HG02763 (cell line): ENCODE measurements around the gene GADD45GIP1.
"Not testable (repeated sequence)": the region's sequence is repeated elsewhere in the genome, so short reads cannot be mapped to it uniquely, and the experiment has no call there.

Experiments
- ATAC-seq: cut with Tn5 transposase; IDR thresholded peaks from one replicate; pipeline ENCODE4 v1.9.1; 2021; ENCODE audit warnings: mild to moderate bottlenecking, moderate library complexity; ENCODE audit not compliant: unreplicated experiment

Gene GADD45GIP1

GRCh38 chr19:12944104-12944674, 12.8 kb downstream of the GADD45GIP1 start:
- no peak for ATAC-seq

GRCh38 chr19:12943437-12944044, 13.5 kb downstream of the GADD45GIP1 start:
- ATAC-seq: no peak

- no peak for ATAC-seq
These were observed 16.1 kb downstream of the GADD45GIP1 start for GRCh38 chr19:12940897-12941296.

GRCh38 chr19:12939975-12940423, 17.0 kb downstream of the GADD45GIP1 start:
- ATAC-seq: no peak

- ATAC-seq: no peak
These were observed 18.0 kb downstream of the GADD45GIP1 start for GRCh38 chr19:12938779-12939601.

- peak; percentile 85 for ATAC-seq
These were observed 18.9 kb downstream of the GADD45GIP1 start, which contains the start of gene CALR for GRCh38 chr19:12937927-12938778. Gene CALR, plus strand, starts transcription at chr19:12938609. Its CDS starts 71 bp downstream, at chr19:12938680.

- no peak for ATAC-seq
These were observed 19.7 kb downstream of the GADD45GIP1 start for GRCh38 chr19:12937093-12937926.

- no peak for ATAC-seq
These were observed 20.4 kb downstream of the GADD45GIP1 start for GRCh38 chr19:12936582-12936981.

- ATAC-seq: no peak
These were observed 22.0 kb downstream of the GADD45GIP1 start for GRCh38 chr19:12935071-12935470.

- ATAC-seq: peak; percentile 39
These were observed 23.5 kb downstream of the GADD45GIP1 start, which contains the start of gene FARSA for GRCh38 chr19:12933287-12934072. Gene FARSA, minus strand, starts transcription at chr19:12933711. Its CDS starts 15 bp downstream, at chr19:12933696.

GRCh38 chr19:12932392-12933286, 24.4 kb downstream of the GADD45GIP1 start:
- ATAC-seq: no peak

GRCh38 chr19:12930002-12930645, 26.9 kb downstream of the GADD45GIP1 start:
- no peak for ATAC-seq

GRCh38 chr19:12924621-12925310, 32.3 kb downstream of the GADD45GIP1 start:
- ATAC-seq: no peak

- no peak for ATAC-seq
These were observed 34.1 kb downstream of the GADD45GIP1 start for GRCh38 chr19:12922959-12923358.

GRCh38 chr19:12921047-12921446, 36.0 kb downstream of the GADD45GIP1 start:
- no peak for ATAC-seq

- no peak for ATAC-seq
These were observed 38.8 kb downstream of the GADD45GIP1 start for GRCh38 chr19:12918253-12918652.

GRCh38 chr19:12915860-12916259, 41.2 kb downstream of the GADD45GIP1 start:
- ATAC-seq: not testable (repeated sequence)
